ENCODE results near the gene NIBAN1. TPM values are rescaled to one million over a fixed set of nuclear protein-coding genes. Genes with fewer than 3 reads are reported as not detected.
"Not testable (repeated sequence)": the region's sequence is repeated elsewhere in the genome, so short reads cannot be mapped to it uniquely, and the experiment has no call there.

Gene NIBAN1
- total RNA-seq, 1 donor from 2014 or later: 4.7 TPM

GRCh38 chr1:185015631-185016030, 41.3 kb upstream of the NIBAN1 start:
- Mint-ChIP-seq H3K9me3 (ENCODE audit: unreplicated experiment) (no peaks in the 10 kb centered on the region), H3K27ac (ENCODE audit: unreplicated experiment) (no peak overlapping the region), H3K4me3 (ENCODE audit: unreplicated experiment) (no peak overlapping the region), H3K27me3 (ENCODE audit: unreplicated experiment) (peaks cover 3% of the 10 kb centered on the region), H3K36me3 (ENCODE audit: low read depth, unreplicated experiment) (no peaks in the 10 kb centered on the region), H3K4me1 (ENCODE audit: unreplicated experiment) (no peaks in the 10 kb centered on the region)
- no peak for TF ChIP-seq CTCF (IDR thresholded peaks at IDR 0.05; ENCODE audit: unreplicated experiment)
- no peak for DNase-seq (ENCODE audit: low spot score)

- no peak for TF ChIP-seq CTCF (IDR thresholded peaks at IDR 0.05; ENCODE audit: unreplicated experiment)
- H3K27ac Mint-ChIP-seq (ENCODE audit: unreplicated experiment): no peak overlapping the region
- peaks cover 3% of the 10 kb centered on the region for H3K27me3 Mint-ChIP-seq (ENCODE audit: unreplicated experiment)
- no peak for DNase-seq (ENCODE audit: low spot score)
- H3K36me3 Mint-ChIP-seq (ENCODE audit: low read depth, unreplicated experiment): no peaks in the 10 kb centered on the region
- no peaks in the 10 kb centered on the region for H3K9me3 Mint-ChIP-seq (ENCODE audit: unreplicated experiment)
- no peak overlapping the region for H3K4me3 Mint-ChIP-seq (ENCODE audit: unreplicated experiment)
- no peaks in the 10 kb centered on the region for H3K4me1 Mint-ChIP-seq (ENCODE audit: unreplicated experiment)
Measured at GRCh38 chr1:185014941-185015340, 40.6 kb upstream of the NIBAN1 start.

- Mint-ChIP-seq H3K27ac (ENCODE audit: unreplicated experiment) (no peak overlapping the region), H3K27me3 (ENCODE audit: unreplicated experiment) (no peaks in the 10 kb centered on the region), H3K9me3 (ENCODE audit: unreplicated experiment) (no peaks in the 10 kb centered on the region), H3K4me3 (ENCODE audit: unreplicated experiment) (no peak overlapping the region), H3K36me3 (ENCODE audit: low read depth, unreplicated experiment) (no peaks in the 10 kb centered on the region), H3K4me1 (ENCODE audit: unreplicated experiment) (no peaks in the 10 kb centered on the region)
- no peak for DNase-seq (ENCODE audit: low spot score)
- no peak for TF ChIP-seq CTCF (IDR thresholded peaks at IDR 0.05; ENCODE audit: unreplicated experiment)
Measured at GRCh38 chr1:185010361-185010760, 36.1 kb upstream of the NIBAN1 start.

- Mint-ChIP-seq H3K4me3 (ENCODE audit: unreplicated experiment) (no peak overlapping the region), H3K4me1 (ENCODE audit: unreplicated experiment) (no peaks in the 10 kb centered on the region), H3K27ac (ENCODE audit: unreplicated experiment) (no peak overlapping the region), H3K36me3 (ENCODE audit: low read depth, unreplicated experiment) (no peaks in the 10 kb centered on the region), H3K9me3 (ENCODE audit: unreplicated experiment) (no peaks in the 10 kb centered on the region), H3K27me3 (ENCODE audit: unreplicated experiment) (no peaks in the 10 kb centered on the region)
- TF ChIP-seq CTCF (IDR thresholded peaks at IDR 0.05; ENCODE audit: unreplicated experiment): no peak
- no peak for DNase-seq (ENCODE audit: low spot score)
Measured at GRCh38 chr1:185008838-185009237, 34.5 kb upstream of the NIBAN1 start.

GRCh38 chr1:185001312-185001880, 27.1 kb upstream of the NIBAN1 start:
- H3K9me3 Mint-ChIP-seq (ENCODE audit: unreplicated experiment); DNase-seq (ENCODE audit: low spot score); H3K36me3 Mint-ChIP-seq (ENCODE audit: low read depth, unreplicated experiment); H3K4me1 Mint-ChIP-seq (ENCODE audit: unreplicated experiment); H3K27ac Mint-ChIP-seq (ENCODE audit: unreplicated experiment); H3K4me3 Mint-ChIP-seq (ENCODE audit: unreplicated experiment); H3K27me3 Mint-ChIP-seq (ENCODE audit: unreplicated experiment): not testable (repeated sequence)

- H3K27me3 Mint-ChIP-seq (ENCODE audit: unreplicated experiment); H3K27ac Mint-ChIP-seq (ENCODE audit: unreplicated experiment); DNase-seq (ENCODE audit: low spot score); H3K9me3 Mint-ChIP-seq (ENCODE audit: unreplicated experiment); H3K4me1 Mint-ChIP-seq (ENCODE audit: unreplicated experiment); H3K36me3 Mint-ChIP-seq (ENCODE audit: low read depth, unreplicated experiment); H3K4me3 Mint-ChIP-seq (ENCODE audit: unreplicated experiment): not testable (repeated sequence)
Measured at GRCh38 chr1:184999974-185000373, 25.7 kb upstream of the NIBAN1 start.

Data from endothelial cell (in vitro differentiated cells).